Lung (tissue), 12 donors: Measurements from ENCODE around the gene DCAF12. TPM values are rescaled to one million over a fixed set of nuclear protein-coding genes. Genes with fewer than 3 reads are reported as not detected.
A peak's percentile ranks its signal among the peaks of the same experiment; 100 is the strongest.

Experiments used
- ATAC-seq: fragments of 200-7000 bp; cut with Tn5 transposase; one replicate; pipeline ENCODE4 v1.9.1; 2020; ENCODE audit warnings: moderate number of reproducible peaks; ENCODE audit not compliant: insufficient read depth, low FRiP score
- DNase-seq, 3 donors: peaks; one replicate each; pipeline ENCODE4 v3.0.0-alpha.2; 2013 to 2017
- H3K27ac ChIP-seq, 2 donors: one replicate each; pipeline ENCODE4 v1.5.1; 2013; ENCODE audit warnings: mild to moderate bottlenecking in 2 of 2, moderate library complexity in 2 of 2, control low read depth in 1 of 2, inconsistent platforms in 1 of 2, low read depth in 1 of 2, low read length in 1 of 2
- H3K27me3 ChIP-seq, 3 donors: one replicate each; pipeline ENCODE4 v1.5.1; 2013; ENCODE audit warnings: low read length in 2 of 3; ENCODE audit not compliant: control insufficient read depth in 3 of 3, insufficient read depth in 3 of 3
- H3K36me3 ChIP-seq, 4 donors: one replicate each; pipeline ENCODE4 v1.5.1; 2013; ENCODE audit warnings: low read length in 4 of 4, mild to moderate bottlenecking in 1 of 4, moderate library complexity in 1 of 4; ENCODE audit not compliant: control insufficient read depth in 4 of 4, insufficient read depth in 4 of 4
- H3K4me1 ChIP-seq, 5 donors: one replicate each; pipeline ENCODE4 v1.5.1; 2013; ENCODE audit warnings: low read length in 5 of 5, mild to moderate bottlenecking in 2 of 5, moderate library complexity in 1 of 5; ENCODE audit not compliant: control insufficient read depth in 5 of 5, insufficient read depth in 5 of 5
- H3K4me3 ChIP-seq: one replicate; pipeline ENCODE4 v1.5.1; 2013; ENCODE audit warnings: mild to moderate bottlenecking, control low read depth, moderate library complexity
- H3K9ac ChIP-seq, 2 donors: one replicate each; pipeline ENCODE4 v1.5.1; 2013; ENCODE audit warnings: low read length in 2 of 2, control low read depth in 1 of 2; ENCODE audit not compliant: insufficient read depth in 1 of 2
- H3K9me3 ChIP-seq, 4 donors: one replicate each; pipeline ENCODE4 v1.5.1; 2013; ENCODE audit warnings: low read length in 3 of 4, mild to moderate bottlenecking in 1 of 4, moderate library complexity in 1 of 4; ENCODE audit not compliant: control insufficient read depth in 4 of 4, insufficient read depth in 3 of 4
- CTCF ChIP-seq: IDR thresholded peaks from 2 replicates; pipeline ENCODE4 v1.5.1; 2012; ENCODE audit warnings: mild to moderate bottlenecking; ENCODE audit errors: control extremely low read depth, extremely low read depth
- WGBS, 2 donors: extraction: QIAGEN DNeasy Blood & Tissue Kit; methylation state at CpG; one replicate each; pipeline ENCODE4 v1.1.7; 2013; 5-methylcytosine and 5-hydroxymethylcytosine counted together
- polyA plus RNA-seq, 2 donors: library from polyadenylated mRNA; stranded (reverse); fragments of 200-250 nt; gene quantifications; one replicate each; pipeline ENCODE4 v1.2.1, GENCODE V29; 2013
- total RNA-seq, 2 donors: library from RNA; depleted of rRNA in 1 of 2; stranded (reverse); fragments of >200 nt in 1 of 2; gene quantifications; one replicate each; pipeline ENCODE4 v1.2.1, GENCODE V29; 2014 to 2021
- donor health status: control.
- donor health status: control.
- donor health status: Bipolar disorder and iron deficiency.
- donor health status: healthy.
- donor health status: DM: yes; HTN: yes; CAD: no.

Gene DCAF12
- total and polyA plus RNA-seq, 4 donors: 14.1 to 53.1 (median 29.8) TPM

DNA sequence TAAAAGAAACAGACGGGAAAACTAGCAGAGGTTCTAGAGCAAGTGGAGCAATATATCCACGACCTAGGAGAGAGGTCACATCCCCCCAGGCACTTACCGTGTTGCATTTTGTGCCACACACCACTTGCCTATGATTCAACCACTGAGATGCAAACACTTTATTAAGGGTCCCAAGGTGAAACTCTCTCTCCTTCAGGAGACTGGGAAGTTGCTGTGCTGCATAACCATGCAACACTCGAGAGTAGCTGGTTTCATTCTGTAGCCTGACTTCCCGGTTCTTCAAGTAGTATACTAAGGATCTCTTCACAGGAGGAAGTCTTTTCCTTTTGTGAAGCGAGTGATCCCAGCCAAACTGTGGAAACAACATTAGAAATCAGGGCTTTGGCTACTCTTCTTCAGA is 1.6 kb downstream of the DCAF12 start:
- peak; percentile 14 for ATAC-seq
- Histone ChIP-seq H3K9ac (peak overlapping the region; percentile 82 to 97), H3K9me3 (no peaks in the 10 kb centered on the region), H3K27me3 (no peaks in the 10 kb centered on the region), H3K4me3 (peak overlapping the region; percentile 29), H3K4me1 (peaks cover 5 to 46% (median 18%) of the 10 kb centered on the region in 5 donors), H3K27ac (peak overlapping the region in 1 of 2 donors; percentile 77), H3K36me3 (peaks cover 0 to 16% (median 6%) of the 10 kb centered on the region in 4 donors)
- TF ChIP-seq CTCF: no peak
- DNase-seq: peak; percentile 21 to 62 (median 37)
- WGBS, 2 donors: 13 to 20% methylated on average over 6 of the region's 6 CpGs

DNA sequence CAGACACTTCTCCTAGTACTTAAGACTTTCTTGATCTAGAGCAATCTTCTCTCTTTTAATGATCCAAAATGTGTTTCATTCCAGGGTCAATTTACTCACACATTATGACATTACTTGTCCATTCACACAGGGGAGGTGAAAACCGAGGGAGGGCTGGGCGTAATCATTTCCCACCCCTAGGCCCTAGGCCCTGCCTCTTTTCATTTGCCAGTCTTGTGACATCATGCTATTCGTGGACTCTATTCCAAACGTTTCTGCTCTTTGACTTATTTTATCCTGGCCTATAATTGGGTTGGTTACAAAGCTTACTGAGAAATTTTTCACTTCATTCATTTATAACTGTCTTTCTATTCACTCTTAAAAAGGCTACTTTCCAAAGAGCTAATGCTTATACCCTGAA is 2.4 kb downstream of the DCAF12 start:
- 12 to 31% methylated on average over 4 of the region's 4 CpGs for WGBS, 2 donors
- Histone ChIP-seq H3K4me3 (no peak overlapping the region), H3K9me3 (no peaks in the 10 kb centered on the region), H3K4me1 (peaks cover 6 to 46% (median 18%) of the 10 kb centered on the region in 5 donors), H3K27me3 (no peaks in the 10 kb centered on the region), H3K9ac (no peak overlapping the region), H3K27ac (peak overlapping the region in 1 of 2 donors; percentile 41), H3K36me3 (peaks cover 0 to 18% (median 7%) of the 10 kb centered on the region in 4 donors)
- no peak for TF ChIP-seq CTCF
- no peak for DNase-seq
- no peak for ATAC-seq

DNA sequence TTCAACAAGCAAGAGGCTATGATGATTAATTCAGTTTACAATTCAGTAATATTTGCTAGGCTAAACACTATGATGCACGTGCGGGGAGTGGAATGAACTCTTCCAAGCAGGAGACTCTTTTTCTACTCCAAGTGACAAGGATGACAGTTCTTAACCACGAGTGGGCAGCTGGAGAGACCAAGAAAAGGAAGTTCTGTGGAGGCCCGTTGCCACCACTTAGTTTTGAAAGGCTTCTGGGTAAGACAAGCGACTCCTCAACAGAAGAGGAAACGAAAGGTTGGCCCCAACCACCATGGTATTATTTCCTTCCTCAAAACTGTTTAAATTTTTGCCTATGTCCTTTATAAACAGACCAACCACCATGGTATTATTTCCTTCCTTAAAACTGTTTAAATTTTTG is 2.8 kb downstream of the DCAF12 start:
- no peak for TF ChIP-seq CTCF
- H3K4me1 ChIP-seq: peaks cover 6 to 46% (median 18%) of the 10 kb centered on the region in 5 donors
- no peak overlapping the region for H3K4me3 ChIP-seq
- WGBS, 2 donors: 17 to 27% methylated on average over 6 of the region's 6 CpGs
- no peaks in the 10 kb centered on the region for H3K9me3 ChIP-seq
- peak in 2 of 3 donors; percentile 13 to 24 for DNase-seq
- H3K36me3 ChIP-seq: peaks cover 0 to 18% (median 9%) of the 10 kb centered on the region in 4 donors
- H3K27me3 ChIP-seq: no peaks in the 10 kb centered on the region
- no peak for ATAC-seq
- H3K27ac ChIP-seq: no peak overlapping the region
- no peak overlapping the region for H3K9ac ChIP-seq

DNA sequence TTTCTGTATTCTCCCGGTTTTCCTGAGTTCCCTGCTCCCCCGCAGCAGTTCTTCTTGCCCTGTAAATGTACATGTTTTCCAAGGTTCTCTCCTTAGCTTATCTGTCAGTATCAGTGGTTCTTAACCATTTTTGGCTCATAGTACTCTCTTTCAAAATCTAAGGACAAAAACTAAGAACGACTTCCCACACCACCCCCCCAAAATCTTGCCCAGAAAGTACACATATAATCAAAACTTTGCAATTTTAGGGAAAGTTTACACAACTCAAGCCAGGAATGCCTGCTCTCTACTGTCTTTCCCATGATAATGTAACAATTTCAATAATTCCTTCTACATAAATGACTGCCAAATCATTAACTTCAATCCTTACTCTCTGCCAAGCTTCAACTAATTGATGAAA is 4.5 kb downstream of the DCAF12 start:
- peak; percentile 34 to 86 (median 81) for DNase-seq

More for the DNA sequence above, 4.5 kb downstream of the DCAF12 start:
- Histone ChIP-seq H3K9ac (no peak overlapping the region), H3K4me3 (no peak overlapping the region), H3K27ac (no peak overlapping the region), H3K36me3 (peaks cover 0 to 22% (median 10%) of the 10 kb centered on the region in 4 donors), H3K4me1 (peaks cover 6 to 41% (median 17%) of the 10 kb centered on the region in 5 donors), H3K9me3 (no peaks in the 10 kb centered on the region), H3K27me3 (no peaks in the 10 kb centered on the region)
- TF ChIP-seq CTCF: no peak
- WGBS, 2 donors: 67 to 73% methylated on average over 3 of the region's 3 CpGs
- no peak for ATAC-seq
